Uterus (tissue), 2 donors: ENCODE measurements around the gene NMNAT3.

Source experiments
- POLR2A ChIP-seq, 2 donors: fragments of 450-650 bp; IDR thresholded peaks; one replicate each; pipeline ENCODE4 v1.6.1; 2016; ENCODE audit warnings: antibody characterized with exemption in 2 of 2, mild to moderate bottlenecking in 1 of 2, moderate library complexity in 1 of 2
- TF ChIP-seq, protein P1 (sequence below), 4 experiments: fragments of 200-600 bp in 2 of 4; fragments of 450-650 bp in 2 of 4; sonication (generic) in 2 of 4; IDR thresholded peaks; one replicate each; pipeline ENCODE4 v1.5.1; 2016 to 2019; ENCODE audit warnings: antibody characterized with exemption in 4 of 4, mild to moderate bottlenecking in 2 of 4, moderate library complexity in 1 of 4

DNA sequence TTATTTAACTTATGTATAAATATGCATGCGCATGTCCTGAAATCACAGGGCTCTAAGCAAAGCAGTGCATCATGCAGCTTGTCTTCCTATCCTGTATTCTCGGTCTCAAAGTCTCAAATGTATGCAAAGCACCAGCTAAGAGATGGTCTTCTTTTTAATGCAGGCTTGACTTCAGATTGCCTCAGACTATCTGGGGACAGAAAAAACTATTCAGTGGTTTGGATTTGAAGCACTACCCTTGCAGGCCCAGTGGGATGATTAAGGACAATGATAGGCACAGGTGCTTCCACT lies 18.5 kb upstream of the NMNAT3 start:
- TF ChIP-seq POLR2A (IDR thresholded peaks at IDR 0.05): no peak
- TF ChIP-seq, protein P1, sequence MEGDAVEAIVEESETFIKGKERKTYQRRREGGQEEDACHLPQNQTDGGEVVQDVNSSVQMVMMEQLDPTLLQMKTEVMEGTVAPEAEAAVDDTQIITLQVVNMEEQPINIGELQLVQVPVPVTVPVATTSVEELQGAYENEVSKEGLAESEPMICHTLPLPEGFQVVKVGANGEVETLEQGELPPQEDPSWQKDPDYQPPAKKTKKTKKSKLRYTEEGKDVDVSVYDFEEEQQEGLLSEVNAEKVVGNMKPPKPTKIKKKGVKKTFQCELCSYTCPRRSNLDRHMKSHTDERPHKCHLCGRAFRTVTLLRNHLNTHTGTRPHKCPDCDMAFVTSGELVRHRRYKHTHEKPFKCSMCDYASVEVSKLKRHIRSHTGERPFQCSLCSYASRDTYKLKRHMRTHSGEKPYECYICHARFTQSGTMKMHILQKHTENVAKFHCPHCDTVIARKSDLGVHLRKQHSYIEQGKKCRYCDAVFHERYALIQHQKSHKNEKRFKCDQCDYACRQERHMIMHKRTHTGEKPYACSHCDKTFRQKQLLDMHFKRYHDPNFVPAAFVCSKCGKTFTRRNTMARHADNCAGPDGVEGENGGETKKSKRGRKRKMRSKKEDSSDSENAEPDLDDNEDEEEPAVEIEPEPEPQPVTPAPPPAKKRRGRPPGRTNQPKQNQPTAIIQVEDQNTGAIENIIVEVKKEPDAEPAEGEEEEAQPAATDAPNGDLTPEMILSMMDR (IDR thresholded peaks at IDR 0.05): no peak
